HPDE6-E6E7 (cell line): Measurements from ENCODE around the gene SNRPF.
"Not testable (repeated sequence)": the region's sequence is repeated elsewhere in the genome, so short reads cannot be mapped to it uniquely, and the experiment has no call there.

Experiments used
- DNase-seq: peaks from one replicate; pipeline ENCODE4 v3.0.0; 2011; ENCODE audit warnings: missing footprints; ENCODE audit errors: extremely low spot score

SNRPF gene

GRCh38 chr12:95858451-95859343, at the start of gene SNRPF:
SNRPF (plus strand) TSS chr12:95858952; CDS start chr12:95859074, 122 bp downstream.
- DNase-seq: peak; percentile 100

- no peak for DNase-seq
These were observed 49.6 kb upstream of the SNRPF start for GRCh38 chr12:95809000-95809680.

GRCh38 chr12:95810411-95810810, 48.3 kb upstream of the SNRPF start:
- DNase-seq: no peak

GRCh38 chr12:95812155-95812554, 46.6 kb upstream of the SNRPF start:
- DNase-seq: not testable (repeated sequence)

- no peak for DNase-seq
These were observed 43.0 kb upstream of the SNRPF start for GRCh38 chr12:95815632-95816212.

GRCh38 chr12:95820096-95820703, 38.6 kb upstream of the SNRPF start:
- peak; percentile 55 for DNase-seq

- DNase-seq: no peak
These were observed 29.4 kb upstream of the SNRPF start for GRCh38 chr12:95829395-95829794.

GRCh38 chr12:95830335-95831089, 28.2 kb upstream of the SNRPF start:
- DNase-seq: no peak

- no peak for DNase-seq
These were observed 24.2 kb upstream of the SNRPF start for GRCh38 chr12:95834572-95834971.

GRCh38 chr12:95836185-95836609, 22.6 kb upstream of the SNRPF start:
- peak; percentile 57 for DNase-seq

- DNase-seq: no peak
These were observed 22.0 kb upstream of the SNRPF start for GRCh38 chr12:95836630-95837239.

GRCh38 chr12:95837240-95838038, 21.3 kb upstream of the SNRPF start:
- no peak for DNase-seq

- no peak for DNase-seq
These were observed 20.6 kb upstream of the SNRPF start for GRCh38 chr12:95838125-95838524.

- DNase-seq: not testable (repeated sequence)
These were observed 16.3 kb upstream of the SNRPF start for GRCh38 chr12:95842426-95842825.

- peak; percentile 22 for DNase-seq
These were observed 10.0 kb upstream of the SNRPF start for GRCh38 chr12:95848575-95849388.

- DNase-seq: no peak
These were observed 7.1 kb upstream of the SNRPF start for GRCh38 chr12:95851606-95852005.

GRCh38 chr12:95852133-95852532, 6.6 kb upstream of the SNRPF start:
- no peak for DNase-seq

- no peak for DNase-seq
These were observed 1.6 kb upstream of the SNRPF start for GRCh38 chr12:95857156-95857555.

GRCh38 chr12:95857799-95858198, 953 bp upstream of the SNRPF start:
- DNase-seq: no peak
